GM12864 (cell line): ENCODE results near the gene STIL.
"Not testable (repeated sequence)": the region's sequence is repeated elsewhere in the genome, so short reads cannot be mapped to it uniquely, and the experiment has no call there.

Experiments
- DNase-seq: peaks from one replicate; pipeline ENCODE4 v3.0.0-alpha.2; 2011; ENCODE audit warnings: low read depth
- H3K4me3 ChIP-seq: 2 replicates; pipeline ENCODE4 v1.5.1; 2011; ENCODE audit warnings: mild to moderate bottlenecking, low read depth, low read length, control low read depth
- TF ChIP-seq, protein P1 (sequence below): IDR thresholded peaks from 2 replicates; pipeline ENCODE4 v1.5.1; 2011; ENCODE audit warnings: low read depth, mild to moderate bottlenecking, moderate library complexity, low read length, control low read depth, inconsistent platforms; ENCODE audit errors: missing control alignments

The STIL gene

DNA sequence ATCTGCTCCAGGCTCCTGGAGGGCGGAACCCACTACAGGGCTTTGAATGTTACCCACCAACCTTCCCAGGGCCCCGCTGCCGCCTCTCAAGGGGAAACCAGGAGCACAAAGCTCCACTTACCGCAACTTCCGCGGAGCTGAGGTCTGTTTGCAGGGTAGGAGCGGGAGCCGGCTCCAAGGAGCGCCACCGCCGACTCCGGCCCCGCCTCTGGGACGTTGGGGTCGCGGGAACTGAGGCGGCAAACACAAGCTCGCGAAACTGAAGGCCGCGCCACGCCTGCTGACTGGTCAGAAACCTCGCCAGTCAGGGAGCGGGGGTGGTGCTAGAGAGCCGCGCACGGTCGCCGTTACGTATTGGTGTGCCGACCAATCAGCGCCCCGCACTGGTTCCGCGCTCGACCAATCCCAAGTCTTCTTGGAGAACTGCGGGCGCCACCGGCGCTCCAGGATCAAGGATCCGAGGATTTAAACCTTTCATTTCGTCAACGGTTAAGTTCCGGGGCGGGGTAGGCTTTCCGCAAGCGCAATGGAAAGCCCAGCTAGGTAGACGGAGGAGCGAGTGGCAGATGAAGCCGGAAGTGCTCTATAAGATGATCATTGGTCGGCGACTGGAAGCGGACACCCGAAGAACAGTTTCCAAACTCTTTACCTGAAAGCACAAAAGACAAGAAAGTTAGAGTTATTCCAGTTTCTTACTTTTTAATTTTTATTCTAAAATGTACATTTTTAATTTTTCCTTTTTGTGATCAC, at the start of gene STIL:
STIL (minus strand) TSS at position 233 of the 750 bp plus-strand sequence. CDS start 3,828 bp downstream, outside the sequence.
- DNase-seq: peak; percentile 99
- peak within 1 kb of the TSS; percentile 85 for H3K4me3 ChIP-seq
- TF ChIP-seq, protein P1, sequence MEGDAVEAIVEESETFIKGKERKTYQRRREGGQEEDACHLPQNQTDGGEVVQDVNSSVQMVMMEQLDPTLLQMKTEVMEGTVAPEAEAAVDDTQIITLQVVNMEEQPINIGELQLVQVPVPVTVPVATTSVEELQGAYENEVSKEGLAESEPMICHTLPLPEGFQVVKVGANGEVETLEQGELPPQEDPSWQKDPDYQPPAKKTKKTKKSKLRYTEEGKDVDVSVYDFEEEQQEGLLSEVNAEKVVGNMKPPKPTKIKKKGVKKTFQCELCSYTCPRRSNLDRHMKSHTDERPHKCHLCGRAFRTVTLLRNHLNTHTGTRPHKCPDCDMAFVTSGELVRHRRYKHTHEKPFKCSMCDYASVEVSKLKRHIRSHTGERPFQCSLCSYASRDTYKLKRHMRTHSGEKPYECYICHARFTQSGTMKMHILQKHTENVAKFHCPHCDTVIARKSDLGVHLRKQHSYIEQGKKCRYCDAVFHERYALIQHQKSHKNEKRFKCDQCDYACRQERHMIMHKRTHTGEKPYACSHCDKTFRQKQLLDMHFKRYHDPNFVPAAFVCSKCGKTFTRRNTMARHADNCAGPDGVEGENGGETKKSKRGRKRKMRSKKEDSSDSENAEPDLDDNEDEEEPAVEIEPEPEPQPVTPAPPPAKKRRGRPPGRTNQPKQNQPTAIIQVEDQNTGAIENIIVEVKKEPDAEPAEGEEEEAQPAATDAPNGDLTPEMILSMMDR: no peak

DNA sequence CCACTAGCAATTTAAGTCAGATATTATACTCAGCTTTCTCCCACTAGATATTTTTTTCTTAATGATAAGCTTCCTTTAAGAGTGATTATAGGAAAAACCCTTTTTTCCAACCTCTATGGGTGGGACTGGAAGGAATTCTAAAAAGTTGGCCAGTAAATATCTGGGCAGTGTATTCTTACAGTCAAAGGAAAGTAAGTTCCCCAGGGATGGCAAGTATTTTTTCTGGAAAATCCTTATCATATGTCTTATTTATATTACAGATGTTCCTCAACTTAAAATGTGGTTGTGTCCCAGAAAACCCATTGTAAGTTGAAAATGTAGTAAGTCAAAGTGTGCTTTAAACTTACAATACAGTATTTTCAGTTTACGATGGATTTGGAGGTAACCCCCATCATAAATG, 48.9 kb upstream of the STIL start:
- DNase-seq: no peak
- TF ChIP-seq, protein P1: no peak
- H3K4me3 ChIP-seq: no peak overlapping the region

DNA sequence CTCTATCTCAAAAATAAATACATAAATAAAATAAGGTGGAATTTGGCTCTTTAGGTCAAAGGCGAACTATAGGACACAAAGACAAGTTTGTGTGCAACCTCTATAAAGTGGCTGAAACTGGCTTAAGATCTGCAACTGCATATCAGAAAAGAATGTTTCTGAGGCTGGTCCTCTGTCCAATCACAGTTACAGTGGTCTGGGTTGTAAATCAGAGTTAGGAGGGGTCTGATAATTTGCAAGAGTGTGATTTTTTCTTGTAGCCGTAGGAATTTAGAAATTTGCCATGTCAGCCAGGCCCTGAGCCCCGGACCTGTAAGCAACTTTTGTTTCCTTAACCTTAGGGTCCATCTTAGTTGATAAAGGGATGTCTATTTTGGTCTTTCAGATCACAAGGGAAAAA, 47.4 kb upstream of the STIL start:
- DNase-seq: no peak
- TF ChIP-seq, protein P1: no peak
- H3K4me3 ChIP-seq: no peak overlapping the region

DNA sequence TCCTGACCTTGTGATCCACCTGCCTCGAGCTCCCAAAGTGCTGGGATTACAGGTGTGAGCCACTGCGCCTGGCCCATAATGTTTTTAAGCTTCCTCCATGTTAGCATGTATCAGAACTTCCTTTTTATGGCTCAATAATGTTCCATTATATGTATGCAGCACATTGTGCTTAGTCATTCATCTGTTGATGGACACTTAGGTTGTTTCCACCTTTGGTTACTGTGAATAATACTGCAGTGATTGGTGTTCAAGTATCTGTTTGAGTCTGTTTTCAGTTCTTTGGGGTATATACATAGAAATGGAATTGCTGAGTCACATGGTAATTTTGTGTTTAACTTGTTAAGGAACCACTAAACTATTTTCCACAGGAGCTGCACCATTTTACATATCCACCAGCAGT, 37.4 kb upstream of the STIL start:
- peak; percentile 50 for DNase-seq
- TF ChIP-seq, protein P1: no peak
- no peak overlapping the region for H3K4me3 ChIP-seq

DNA sequence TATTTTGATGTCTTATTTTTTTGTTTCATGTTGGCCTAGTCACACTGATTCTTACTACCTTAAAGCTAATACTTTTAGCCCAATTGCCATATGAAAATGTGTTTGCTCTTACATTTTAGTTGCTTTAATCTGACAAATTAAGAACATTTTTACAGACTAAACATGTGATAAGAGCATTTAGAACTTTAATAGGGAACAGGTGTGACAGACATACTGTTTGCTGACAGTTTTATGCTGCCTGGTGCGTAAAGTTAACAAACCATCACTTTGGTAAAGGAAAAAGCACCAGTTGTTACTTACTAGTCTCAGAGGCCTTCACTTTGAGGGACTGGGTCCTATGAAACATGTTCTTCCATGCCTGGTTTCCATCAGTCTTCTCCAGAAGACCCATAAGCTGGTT, 34.3 kb upstream of the STIL start:
- TF ChIP-seq, protein P1: no peak
- H3K4me3 ChIP-seq: no peak overlapping the region

DNA sequence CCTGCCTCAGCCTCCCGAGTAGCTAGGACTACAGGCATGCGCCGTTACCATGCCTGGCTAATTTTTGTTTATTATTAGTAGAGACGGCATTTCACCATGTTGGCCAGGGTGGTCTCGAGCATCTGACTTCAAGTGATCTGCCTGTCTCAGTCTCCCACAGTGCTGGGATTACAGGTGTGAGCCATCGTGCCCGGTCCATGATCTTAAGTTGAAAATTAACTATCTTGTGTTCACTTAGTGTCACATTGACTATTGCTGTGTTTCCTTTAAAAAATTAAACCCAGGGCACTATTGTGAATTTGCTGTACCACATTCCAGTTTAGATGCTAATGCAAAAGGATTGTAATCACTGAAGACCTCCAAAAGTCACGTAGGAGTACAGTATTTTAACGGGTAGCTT, 33.8 kb upstream of the STIL start:
- no peak for DNase-seq
- H3K4me3 ChIP-seq: no peak overlapping the region
- TF ChIP-seq, protein P1: no peak

More for the DNA sequence above, 34.3 kb upstream of the STIL start:
- DNase-seq: no peak

DNA sequence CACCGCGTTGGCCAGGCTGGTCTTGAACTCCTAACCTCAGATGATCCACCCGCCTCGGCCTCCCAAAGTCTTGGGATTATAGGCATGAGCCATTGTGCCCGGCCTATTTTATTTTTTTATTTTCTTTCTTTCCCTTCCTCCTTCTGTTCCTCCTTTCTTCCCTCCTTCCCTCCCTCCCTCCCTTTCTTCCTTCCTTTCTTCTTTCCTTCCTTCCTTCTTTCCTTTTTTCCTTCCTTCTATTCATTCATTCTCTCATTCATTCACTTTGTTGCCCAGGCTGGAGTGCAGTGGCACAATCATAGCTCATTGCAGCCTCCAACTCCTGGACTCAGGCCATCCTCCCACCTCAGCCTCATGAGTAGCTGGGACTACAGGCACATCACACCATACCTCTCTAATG, 33.0 kb upstream of the STIL start:
- not testable (repeated sequence) for H3K4me3 ChIP-seq, DNase-seq
